HL-60 (cell line): ENCODE measurements around the gene FMNL2.

Source experiments
- DNase-seq, 2 experiments: peaks; one replicate each; pipeline ENCODE4 v3.0.0-alpha.2; 2010 to 2020; ENCODE audit warnings: low read depth in 1 of 2, low spot score in 1 of 2
- H3K27ac ChIP-seq: fragments of 250-450 bp; sonication (Bioruptor Pico); replicated peaks from 2 replicates; pipeline ENCODE4 v1.5.1; 2020; ENCODE audit warnings: mild to moderate bottlenecking, moderate library complexity
- H3K27me3 ChIP-seq: fragments of 250-450 bp; sonication (Bioruptor Pico); 2 replicates; pipeline ENCODE4 v1.5.1; 2021; ENCODE audit warnings: mild to moderate bottlenecking, moderate library complexity; ENCODE audit not compliant: insufficient read depth, poor library complexity, severe bottlenecking
- H3K4me3 ChIP-seq: replicated peaks from 2 replicates; pipeline ENCODE4 v1.5.1; 2011; ENCODE audit warnings: mild to moderate bottlenecking, control low read depth, low read length; ENCODE audit not compliant: insufficient read depth
- GABPA ChIP-seq: IDR thresholded peaks from 2 replicates; pipeline ENCODE4 v1.6.1; 2012; ENCODE audit warnings: low read depth
- POLR2AphosphoS5 ChIP-seq: IDR thresholded peaks from 2 replicates; pipeline ENCODE4 v1.6.1; 2012; ENCODE audit warnings: low read depth
- SPI1 ChIP-seq: IDR thresholded peaks from 2 replicates; pipeline ENCODE4 v1.6.1; 2012; ENCODE audit warnings: low read depth, mild to moderate bottlenecking, borderline replicate concordance
- TF ChIP-seq, protein P1 (sequence below): IDR thresholded peaks from one replicate; pipeline ENCODE4 v1.5.1; 2011; ENCODE audit warnings: low read length, control low read depth, inconsistent platforms; ENCODE audit not compliant: insufficient read depth
- TF ChIP-seq, protein P2 (sequence below): IDR thresholded peaks from 2 replicates; pipeline ENCODE4 v1.6.1; 2012; ENCODE audit warnings: low read depth; ENCODE audit not compliant: insufficient replicate concordance

Gene FMNL2

DNA sequence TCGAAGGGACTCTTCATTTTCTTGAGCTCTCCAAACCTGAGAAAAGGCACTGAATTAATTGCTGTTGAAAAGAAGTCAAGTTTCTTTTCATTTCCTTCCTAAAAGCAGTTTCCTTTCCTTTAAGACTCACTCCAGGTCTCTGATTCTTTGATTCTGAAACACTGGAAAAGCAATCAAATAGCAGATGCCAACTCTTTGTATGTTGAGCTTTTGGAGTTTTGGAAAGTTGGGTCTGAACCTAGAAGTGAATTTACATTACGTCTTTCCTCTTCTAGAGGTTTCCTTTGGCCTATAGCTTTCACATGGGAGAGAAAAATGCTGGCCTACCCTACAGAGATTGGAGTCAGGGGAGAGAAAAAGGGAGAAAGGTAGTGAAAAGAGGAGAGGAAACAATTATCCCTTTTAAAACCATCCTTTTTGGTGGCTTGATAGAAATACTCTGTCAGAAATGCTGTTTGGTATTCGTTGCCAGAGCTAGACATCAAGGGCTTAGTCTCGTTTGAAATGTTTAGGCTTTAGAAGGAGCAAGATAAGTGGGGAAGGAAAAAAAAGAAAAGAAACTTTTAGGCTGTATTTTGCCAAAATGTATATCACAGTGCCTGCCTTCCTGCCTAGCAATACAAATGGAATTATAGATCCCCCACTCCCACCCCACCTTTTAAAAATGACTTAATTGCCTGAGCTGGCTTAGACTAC is 194.6 kb downstream of the FMNL2 start:
- Histone ChIP-seq H3K27me3 (no peaks in the 10 kb centered on the region), H3K27ac (no peak overlapping the region), H3K4me3 (no peak overlapping the region)
- no peak for DNase-seq
- TF ChIP-seq, protein P1, sequence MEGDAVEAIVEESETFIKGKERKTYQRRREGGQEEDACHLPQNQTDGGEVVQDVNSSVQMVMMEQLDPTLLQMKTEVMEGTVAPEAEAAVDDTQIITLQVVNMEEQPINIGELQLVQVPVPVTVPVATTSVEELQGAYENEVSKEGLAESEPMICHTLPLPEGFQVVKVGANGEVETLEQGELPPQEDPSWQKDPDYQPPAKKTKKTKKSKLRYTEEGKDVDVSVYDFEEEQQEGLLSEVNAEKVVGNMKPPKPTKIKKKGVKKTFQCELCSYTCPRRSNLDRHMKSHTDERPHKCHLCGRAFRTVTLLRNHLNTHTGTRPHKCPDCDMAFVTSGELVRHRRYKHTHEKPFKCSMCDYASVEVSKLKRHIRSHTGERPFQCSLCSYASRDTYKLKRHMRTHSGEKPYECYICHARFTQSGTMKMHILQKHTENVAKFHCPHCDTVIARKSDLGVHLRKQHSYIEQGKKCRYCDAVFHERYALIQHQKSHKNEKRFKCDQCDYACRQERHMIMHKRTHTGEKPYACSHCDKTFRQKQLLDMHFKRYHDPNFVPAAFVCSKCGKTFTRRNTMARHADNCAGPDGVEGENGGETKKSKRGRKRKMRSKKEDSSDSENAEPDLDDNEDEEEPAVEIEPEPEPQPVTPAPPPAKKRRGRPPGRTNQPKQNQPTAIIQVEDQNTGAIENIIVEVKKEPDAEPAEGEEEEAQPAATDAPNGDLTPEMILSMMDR: no peak
- TF ChIP-seq, protein P2, sequence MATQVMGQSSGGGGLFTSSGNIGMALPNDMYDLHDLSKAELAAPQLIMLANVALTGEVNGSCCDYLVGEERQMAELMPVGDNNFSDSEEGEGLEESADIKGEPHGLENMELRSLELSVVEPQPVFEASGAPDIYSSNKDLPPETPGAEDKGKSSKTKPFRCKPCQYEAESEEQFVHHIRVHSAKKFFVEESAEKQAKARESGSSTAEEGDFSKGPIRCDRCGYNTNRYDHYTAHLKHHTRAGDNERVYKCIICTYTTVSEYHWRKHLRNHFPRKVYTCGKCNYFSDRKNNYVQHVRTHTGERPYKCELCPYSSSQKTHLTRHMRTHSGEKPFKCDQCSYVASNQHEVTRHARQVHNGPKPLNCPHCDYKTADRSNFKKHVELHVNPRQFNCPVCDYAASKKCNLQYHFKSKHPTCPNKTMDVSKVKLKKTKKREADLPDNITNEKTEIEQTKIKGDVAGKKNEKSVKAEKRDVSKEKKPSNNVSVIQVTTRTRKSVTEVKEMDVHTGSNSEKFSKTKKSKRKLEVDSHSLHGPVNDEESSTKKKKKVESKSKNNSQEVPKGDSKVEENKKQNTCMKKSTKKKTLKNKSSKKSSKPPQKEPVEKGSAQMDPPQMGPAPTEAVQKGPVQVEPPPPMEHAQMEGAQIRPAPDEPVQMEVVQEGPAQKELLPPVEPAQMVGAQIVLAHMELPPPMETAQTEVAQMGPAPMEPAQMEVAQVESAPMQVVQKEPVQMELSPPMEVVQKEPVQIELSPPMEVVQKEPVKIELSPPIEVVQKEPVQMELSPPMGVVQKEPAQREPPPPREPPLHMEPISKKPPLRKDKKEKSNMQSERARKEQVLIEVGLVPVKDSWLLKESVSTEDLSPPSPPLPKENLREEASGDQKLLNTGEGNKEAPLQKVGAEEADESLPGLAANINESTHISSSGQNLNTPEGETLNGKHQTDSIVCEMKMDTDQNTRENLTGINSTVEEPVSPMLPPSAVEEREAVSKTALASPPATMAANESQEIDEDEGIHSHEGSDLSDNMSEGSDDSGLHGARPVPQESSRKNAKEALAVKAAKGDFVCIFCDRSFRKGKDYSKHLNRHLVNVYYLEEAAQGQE: no peak
- TF ChIP-seq POLR2AphosphoS5 (no peak), GABPA (no peak), SPI1 (no peak)

GRCh38 chr2:152532241-152532640 is 197.3 kb downstream of the FMNL2 start:
- TF ChIP-seq, protein P2: no peak
- no peak for TF ChIP-seq SPI1
- TF ChIP-seq POLR2AphosphoS5: no peak
- no peak for DNase-seq
- H3K27me3 ChIP-seq: no peaks in the 10 kb centered on the region
- no peak overlapping the region for H3K4me3 ChIP-seq
- no peak overlapping the region for H3K27ac ChIP-seq

- TF ChIP-seq GABPA (no peak), POLR2AphosphoS5 (no peak), SPI1 (no peak)
- TF ChIP-seq, protein P1: no peak
- TF ChIP-seq, protein P2: no peak
- Histone ChIP-seq H3K27me3 (no peaks in the 10 kb centered on the region), H3K27ac (no peak overlapping the region), H3K4me3 (no peak overlapping the region)
- DNase-seq: no peak
Measured at GRCh38 chr2:152534460-152535135, 199.6 kb downstream of the FMNL2 start.
